ENCODE results near the gene DNAJC5. TPM values are rescaled to one million over a fixed set of nuclear protein-coding genes. Genes with fewer than 3 reads are reported as not detected.

DNAJC5 gene
- total and polyA plus RNA-seq, 2 of the 8 experiments (the other 6 are each of a cell fraction or from before 2014, with no cell fraction given) = 19.2 to 31.2 TPM

- TF ChIP-seq TAF1 (IDR thresholded peaks at IDR 0.05; ENCODE audit: low read depth, low read length) = no peak
- no peak for TF ChIP-seq YY1 (IDR thresholded peaks at IDR 0.05; ENCODE audit: low read depth, low read length)
- no peak for TF ChIP-seq EP300 (IDR thresholded peaks at IDR 0.05; ENCODE audit: borderline replicate concordance in 1 of 2, low read depth in 2 of 2, low read length in 2 of 2)
- TF ChIP-seq CEBPB (IDR thresholded peaks at IDR 0.05; ENCODE audit: low read depth, low read length) = no peak
- no peak for TF ChIP-seq NRF1 (IDR thresholded peaks at IDR 0.05; ENCODE audit: low read depth, low read length)
Measured at GRCh38 chr20:63958471-63958870, 63.5 kb downstream of the DNAJC5 start (continued).

Measured in H1 (cell line).